ENCODE data around the gene RARS2.
"Not testable (repeated sequence)": the region's sequence is repeated elsewhere in the genome, so short reads cannot be mapped to it uniquely, and the experiment has no call there.

Gene RARS2

DNA sequence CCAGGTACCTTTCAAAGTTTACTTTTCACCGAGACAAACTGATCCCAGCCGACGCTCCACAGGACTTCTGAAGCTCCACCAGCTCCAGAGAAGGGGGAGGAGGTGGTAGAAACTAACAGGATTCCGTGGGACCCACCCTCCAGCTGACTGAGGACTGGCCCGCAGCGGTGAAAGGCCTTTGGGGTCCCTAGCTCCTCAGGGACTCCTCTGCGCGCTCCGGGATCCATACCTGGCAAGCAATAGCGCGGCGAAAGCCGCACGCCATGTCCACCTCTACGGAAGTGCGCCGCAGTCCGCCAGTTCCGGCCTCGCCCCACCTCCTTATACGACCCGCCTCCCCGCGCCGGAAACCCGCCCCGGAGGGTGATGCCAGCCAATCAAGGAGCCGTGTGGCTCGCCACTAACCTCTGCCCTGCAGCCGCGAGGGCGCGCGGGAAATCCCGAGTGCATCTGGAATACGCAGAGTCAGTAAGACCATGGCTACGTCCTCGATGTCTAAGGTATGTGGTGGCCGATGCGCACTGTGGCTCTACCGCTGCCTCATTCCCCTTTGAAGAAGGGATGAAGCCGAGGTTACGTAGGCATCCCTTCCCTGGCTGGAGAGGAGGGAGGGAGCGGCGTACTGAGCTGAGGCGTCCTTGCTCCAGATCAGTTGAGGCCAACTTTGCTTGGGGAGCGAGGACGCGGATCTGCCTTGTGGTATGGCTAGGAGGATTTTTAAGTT is at the start of gene RARS2, which contains the start of gene ORC3:
Gene RARS2, minus strand, starts transcription at position 295 of the 724 bp plus-strand sequence. Its CDS starts 30 bp downstream, at position 265.
Gene ORC3, plus strand, starts transcription at position 443 of the 724 bp plus-strand sequence. Its CDS starts 34 bp downstream, at position 477.
- no peaks in the 10 kb centered on the region for H3K27me3 ChIP-seq (replicated peaks; ENCODE audit: control insufficient read depth, insufficient read depth, low read length)
- no peaks in the 10 kb centered on the region for H3K9me3 ChIP-seq (ENCODE audit: control insufficient read depth, low read length)
- peak; percentile 99 for DNase-seq (ENCODE audit: low read depth)
- peaks cover 6% of the 10 kb centered on the region for H3K36me3 ChIP-seq (ENCODE audit: control insufficient read depth, insufficient read depth, low read length, severe bottlenecking)
- H3K4me1 ChIP-seq (ENCODE audit: control insufficient read depth, insufficient read depth, low read length), result peaks cover 30% of the 10 kb centered on the region
- H3K4me3 ChIP-seq (ENCODE audit: low read length), result peak within 1 kb of the TSS; percentile 98
- peak within 1 kb of the TSS; percentile 96 for H3K9ac ChIP-seq (ENCODE audit: low read length)

- Histone ChIP-seq H3K27me3 (replicated peaks; ENCODE audit: control insufficient read depth, insufficient read depth, low read length) (no peaks in the 10 kb centered on the region), H3K4me1 (ENCODE audit: control insufficient read depth, insufficient read depth, low read length) (peaks cover 9% of the 10 kb centered on the region), H3K9me3 (ENCODE audit: control insufficient read depth, low read length) (no peaks in the 10 kb centered on the region), H3K9ac (ENCODE audit: low read length) (no peak overlapping the region), H3K4me3 (ENCODE audit: low read length) (no peak overlapping the region), H3K36me3 (ENCODE audit: control insufficient read depth, insufficient read depth, low read length, severe bottlenecking) (peaks cover 47% of the 10 kb centered on the region)
- DNase-seq (ENCODE audit: low read depth), result no peak
Measured at GRCh38 chr6:87639373-87639772, 49.6 kb upstream of the RARS2 start.

- peaks cover 6% of the 10 kb centered on the region for H3K4me1 ChIP-seq (ENCODE audit: control insufficient read depth, insufficient read depth, low read length)
- H3K27me3 ChIP-seq (replicated peaks; ENCODE audit: control insufficient read depth, insufficient read depth, low read length), result no peaks in the 10 kb centered on the region
- H3K4me3 ChIP-seq (ENCODE audit: low read length), result no peak overlapping the region
- DNase-seq (ENCODE audit: low read depth), result no peak
- H3K36me3 ChIP-seq (ENCODE audit: control insufficient read depth, insufficient read depth, low read length, severe bottlenecking), result peaks cover 49% of the 10 kb centered on the region
- H3K9ac ChIP-seq (ENCODE audit: low read length), result no peak overlapping the region
- H3K9me3 ChIP-seq (ENCODE audit: control insufficient read depth, low read length), result no peaks in the 10 kb centered on the region
Measured at GRCh38 chr6:87637106-87637505, 47.3 kb upstream of the RARS2 start.

- H3K36me3 ChIP-seq (ENCODE audit: control insufficient read depth, insufficient read depth, low read length, severe bottlenecking), result peaks cover 49% of the 10 kb centered on the region
- H3K4me3 ChIP-seq (ENCODE audit: low read length), result no peak overlapping the region
- DNase-seq (ENCODE audit: low read depth), result no peak
- H3K4me1 ChIP-seq (ENCODE audit: control insufficient read depth, insufficient read depth, low read length), result peaks cover 3% of the 10 kb centered on the region
- no peaks in the 10 kb centered on the region for H3K27me3 ChIP-seq (replicated peaks; ENCODE audit: control insufficient read depth, insufficient read depth, low read length)
- no peaks in the 10 kb centered on the region for H3K9me3 ChIP-seq (ENCODE audit: control insufficient read depth, low read length)
- H3K9ac ChIP-seq (ENCODE audit: low read length), result no peak overlapping the region
Measured at GRCh38 chr6:87636315-87636714, 46.5 kb upstream of the RARS2 start.

DNA sequence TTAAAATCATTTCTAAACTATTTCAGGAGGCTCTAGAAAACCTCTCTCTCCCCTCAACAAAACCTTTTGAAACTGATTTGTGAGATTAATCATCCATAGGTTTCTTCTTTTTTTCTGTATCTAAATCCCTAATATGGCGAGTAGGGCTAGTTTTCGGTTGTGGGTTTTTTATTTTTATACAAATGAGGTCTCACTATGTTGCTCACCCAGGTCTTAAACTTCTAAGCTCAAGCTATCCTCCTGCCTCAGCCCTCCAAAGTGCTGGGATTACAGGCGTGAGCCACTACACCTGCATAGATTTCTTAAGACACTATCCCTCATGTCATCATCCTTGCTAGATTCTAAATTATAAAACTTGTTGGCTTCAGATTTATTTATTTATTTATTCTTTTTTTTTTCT is 44.1 kb upstream of the RARS2 start:
- peaks cover 24% of the 10 kb centered on the region for H3K4me1 ChIP-seq (ENCODE audit: control insufficient read depth, insufficient read depth, low read length)
- no peaks in the 10 kb centered on the region for H3K27me3 ChIP-seq (replicated peaks; ENCODE audit: control insufficient read depth, insufficient read depth, low read length)
- DNase-seq (ENCODE audit: low read depth), result no peak
- H3K9me3 ChIP-seq (ENCODE audit: control insufficient read depth, low read length), result no peaks in the 10 kb centered on the region
- no peak overlapping the region for H3K4me3 ChIP-seq (ENCODE audit: low read length)
- H3K9ac ChIP-seq (ENCODE audit: low read length), result no peak overlapping the region
- H3K36me3 ChIP-seq (ENCODE audit: control insufficient read depth, insufficient read depth, low read length, severe bottlenecking), result peaks cover 40% of the 10 kb centered on the region

DNA sequence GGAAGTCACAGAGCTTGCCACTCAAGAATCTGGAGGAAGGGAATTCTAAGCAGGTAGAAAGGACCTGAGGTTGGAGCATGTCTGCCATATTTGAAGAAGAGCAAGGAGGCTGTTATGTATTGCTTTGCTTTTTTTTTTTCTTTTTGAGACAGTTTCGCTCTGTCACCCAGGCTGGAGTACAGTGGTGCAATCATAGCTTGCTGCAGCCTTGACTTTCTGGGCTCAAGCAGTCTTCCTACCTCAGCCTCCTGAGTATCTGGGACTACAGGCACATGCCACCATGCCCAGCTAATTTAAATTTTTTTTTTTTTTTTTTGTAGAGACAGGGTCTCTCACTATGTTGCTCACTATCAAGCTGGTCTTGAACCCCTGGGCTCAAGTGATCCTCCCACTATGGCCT is 41.0 kb upstream of the RARS2 start:
- H3K4me1 ChIP-seq (ENCODE audit: control insufficient read depth, insufficient read depth, low read length), result peaks cover 31% of the 10 kb centered on the region
- peak overlapping the region; percentile 45 for H3K4me3 ChIP-seq (ENCODE audit: low read length)
- no peaks in the 10 kb centered on the region for H3K27me3 ChIP-seq (replicated peaks; ENCODE audit: control insufficient read depth, insufficient read depth, low read length)
- DNase-seq (ENCODE audit: low read depth), result no peak
- H3K36me3 ChIP-seq (ENCODE audit: control insufficient read depth, insufficient read depth, low read length, severe bottlenecking), result peaks cover 16% of the 10 kb centered on the region
- H3K9me3 ChIP-seq (ENCODE audit: control insufficient read depth, low read length), result no peaks in the 10 kb centered on the region
- H3K9ac ChIP-seq (ENCODE audit: low read length), result peak overlapping the region; percentile 47

DNA sequence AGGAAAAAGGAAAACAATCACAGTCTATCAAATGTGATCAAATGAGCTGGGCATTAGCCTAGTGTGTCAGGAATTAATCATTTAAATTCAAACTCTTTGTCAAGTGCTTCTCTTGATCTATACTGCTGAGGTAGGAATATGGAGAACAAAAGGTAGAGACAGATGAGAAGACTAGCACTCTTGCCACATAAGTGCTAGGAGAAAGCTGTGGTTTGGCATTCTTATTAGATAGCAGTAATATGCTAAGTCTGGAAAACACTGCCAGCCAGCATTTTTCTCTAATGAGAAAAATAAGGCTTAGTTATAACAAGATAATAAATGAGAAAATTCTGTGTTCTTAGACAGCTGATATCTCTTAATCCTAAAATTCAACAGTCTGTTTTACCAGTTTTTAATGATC is 39.1 kb upstream of the RARS2 start:
- no peaks in the 10 kb centered on the region for H3K9me3 ChIP-seq (ENCODE audit: control insufficient read depth, low read length)
- peak; percentile 35 for DNase-seq (ENCODE audit: low read depth)

GRCh38 chr6:87628424-87628823 is 38.6 kb upstream of the RARS2 start:
- Histone ChIP-seq H3K36me3 (ENCODE audit: control insufficient read depth, insufficient read depth, low read length, severe bottlenecking) (no peaks in the 10 kb centered on the region), H3K9ac (ENCODE audit: low read length) (no peak overlapping the region), H3K27me3 (replicated peaks; ENCODE audit: control insufficient read depth, insufficient read depth, low read length) (no peaks in the 10 kb centered on the region), H3K4me1 (ENCODE audit: control insufficient read depth, insufficient read depth, low read length) (peaks cover 31% of the 10 kb centered on the region), H3K9me3 (ENCODE audit: control insufficient read depth, low read length) (no peaks in the 10 kb centered on the region), H3K4me3 (ENCODE audit: low read length) (peak overlapping the region; percentile 38)
- no peak for DNase-seq (ENCODE audit: low read depth)

More for the DNA sequence above, 39.1 kb upstream of the RARS2 start:
- peaks cover 31% of the 10 kb centered on the region for H3K4me1 ChIP-seq (ENCODE audit: control insufficient read depth, insufficient read depth, low read length)
- H3K4me3 ChIP-seq (ENCODE audit: low read length), result peak overlapping the region; percentile 38
- peaks cover under 1% of the 10 kb centered on the region for H3K36me3 ChIP-seq (ENCODE audit: control insufficient read depth, insufficient read depth, low read length, severe bottlenecking)
- peak overlapping the region; percentile 10 for H3K9ac ChIP-seq (ENCODE audit: low read length)
- no peaks in the 10 kb centered on the region for H3K27me3 ChIP-seq (replicated peaks; ENCODE audit: control insufficient read depth, insufficient read depth, low read length)

GRCh38 chr6:87623248-87623647 is 33.5 kb upstream of the RARS2 start:
- DNase-seq (ENCODE audit: low read depth), result peak; percentile 63
- H3K4me3 ChIP-seq (ENCODE audit: low read length), result no peak overlapping the region
- peaks cover 18% of the 10 kb centered on the region for H3K36me3 ChIP-seq (ENCODE audit: control insufficient read depth, insufficient read depth, low read length, severe bottlenecking)
- H3K9ac ChIP-seq (ENCODE audit: low read length), result no peak overlapping the region
- H3K27me3 ChIP-seq (replicated peaks; ENCODE audit: control insufficient read depth, insufficient read depth, low read length), result no peaks in the 10 kb centered on the region
- H3K9me3 ChIP-seq (ENCODE audit: control insufficient read depth, low read length), result no peaks in the 10 kb centered on the region
- peaks cover 12% of the 10 kb centered on the region for H3K4me1 ChIP-seq (ENCODE audit: control insufficient read depth, insufficient read depth, low read length)

DNA sequence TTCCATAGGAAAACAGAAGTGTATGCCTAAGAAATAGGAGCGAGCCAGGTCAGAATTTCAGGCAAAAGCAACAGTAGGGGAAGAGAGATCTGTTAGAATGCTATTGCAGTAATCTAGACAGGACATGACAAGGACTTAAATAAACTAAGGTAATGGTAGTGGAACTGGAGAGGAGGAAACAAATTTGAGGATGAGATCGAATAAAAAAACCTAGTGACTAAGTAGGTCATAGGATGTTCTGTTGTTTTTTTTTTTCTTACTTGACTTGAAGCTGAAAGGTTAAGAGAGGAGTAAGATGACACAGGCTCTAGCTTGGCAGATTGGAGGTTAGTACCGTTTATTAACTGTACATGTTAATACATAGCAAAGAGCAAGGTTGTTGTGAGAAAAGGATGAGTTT is 28.7 kb upstream of the RARS2 start:
- no peak overlapping the region for H3K4me3 ChIP-seq (ENCODE audit: low read length)
- no peaks in the 10 kb centered on the region for H3K27me3 ChIP-seq (replicated peaks; ENCODE audit: control insufficient read depth, insufficient read depth, low read length)
- no peaks in the 10 kb centered on the region for H3K9me3 ChIP-seq (ENCODE audit: control insufficient read depth, low read length)
- DNase-seq (ENCODE audit: low read depth), result no peak
- H3K4me1 ChIP-seq (ENCODE audit: control insufficient read depth, insufficient read depth, low read length), result peaks cover 14% of the 10 kb centered on the region
- no peak overlapping the region for H3K9ac ChIP-seq (ENCODE audit: low read length)
- H3K36me3 ChIP-seq (ENCODE audit: control insufficient read depth, insufficient read depth, low read length, severe bottlenecking), result peaks cover 28% of the 10 kb centered on the region

- no peaks in the 10 kb centered on the region for H3K27me3 ChIP-seq (replicated peaks; ENCODE audit: control insufficient read depth, insufficient read depth, low read length)
- H3K9me3 ChIP-seq (ENCODE audit: control insufficient read depth, low read length), result no peaks in the 10 kb centered on the region
- H3K4me3 ChIP-seq (ENCODE audit: low read length), result no peak overlapping the region
- no peak overlapping the region for H3K9ac ChIP-seq (ENCODE audit: low read length)
- DNase-seq (ENCODE audit: low read depth), result no peak
- peaks cover 30% of the 10 kb centered on the region for H3K36me3 ChIP-seq (ENCODE audit: control insufficient read depth, insufficient read depth, low read length, severe bottlenecking)
- H3K4me1 ChIP-seq (ENCODE audit: control insufficient read depth, insufficient read depth, low read length), result peaks cover 5% of the 10 kb centered on the region
Measured at GRCh38 chr6:87617405-87617804, 27.6 kb upstream of the RARS2 start.

DNA sequence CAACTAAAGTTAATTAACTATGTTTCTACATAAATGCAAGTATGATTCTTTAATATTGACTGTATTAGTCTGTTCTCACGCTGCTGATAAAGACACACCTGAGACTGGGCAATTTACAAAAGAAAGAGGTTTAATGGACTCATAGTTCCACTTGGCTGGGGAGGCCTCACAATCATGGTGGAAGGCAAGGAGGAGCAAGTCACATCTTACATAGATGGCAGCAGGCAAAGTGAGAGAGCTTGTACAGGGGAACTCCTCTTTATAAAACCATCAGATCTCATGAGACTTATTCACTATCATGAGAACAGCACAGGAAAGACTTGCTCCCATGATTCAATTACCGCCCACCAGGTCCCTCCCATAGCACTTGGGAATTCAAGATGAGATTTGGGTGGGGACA is 23.2 kb upstream of the RARS2 start:
- not testable (repeated sequence) for DNase-seq (ENCODE audit: low read depth); H3K4me1 ChIP-seq (ENCODE audit: control insufficient read depth, insufficient read depth, low read length); H3K9ac ChIP-seq (ENCODE audit: low read length); H3K9me3 ChIP-seq (ENCODE audit: control insufficient read depth, low read length); H3K27me3 ChIP-seq (replicated peaks; ENCODE audit: control insufficient read depth, insufficient read depth, low read length); H3K4me3 ChIP-seq (ENCODE audit: low read length)
- H3K36me3 ChIP-seq (ENCODE audit: control insufficient read depth, insufficient read depth, low read length, severe bottlenecking), result peaks cover 48% of the 10 kb centered on the region
